Colon (tissue), 2 donors: Measurements from ENCODE around the gene CREBL2.
"Not testable (repeated sequence)": the region's sequence is repeated elsewhere in the genome, so short reads cannot be mapped to it uniquely, and the experiment has no call there.

ENCODE experiments used
- FAIRE-seq: peaks from 2 replicates; lab custom pipeline; 2012; peaks lifted over from hg19 to GRCh38; lab: Jason Lieb, UNC
- donor health status: control.
- donor health status: control.

CREBL2 gene

GRCh38 chr12:12611512-12612306 is at the start of gene CREBL2:
Gene CREBL2, plus strand, starts transcription at chr12:12611876. Its CDS starts 297 bp downstream, at chr12:12612173.
- no peak for FAIRE-seq

GRCh38 chr12:12562016-12562483 is 49.6 kb upstream of the CREBL2 start:
- FAIRE-seq = no peak

GRCh38 chr12:12562585-12563261 is 49.0 kb upstream of the CREBL2 start, which contains the start of gene DUSP16:
Gene DUSP16, minus strand, starts transcription at chr12:12562863. Its CDS starts 41,765 bp downstream, at chr12:12521098.
- no peak for FAIRE-seq

- no peak for FAIRE-seq
Observed at GRCh38 chr12:12563290-12563928, 48.3 kb upstream of the CREBL2 start.

- FAIRE-seq = no peak
Observed at GRCh38 chr12:12564911-12565310, 46.8 kb upstream of the CREBL2 start.

GRCh38 chr12:12565971-12566370 is 45.7 kb upstream of the CREBL2 start:
- FAIRE-seq = not testable (repeated sequence)

- no peak for FAIRE-seq
Observed at GRCh38 chr12:12572659-12573058, 39.0 kb upstream of the CREBL2 start.

GRCh38 chr12:12577786-12578185 is 33.9 kb upstream of the CREBL2 start:
- no peak for FAIRE-seq

GRCh38 chr12:12580716-12581115 is 31.0 kb upstream of the CREBL2 start:
- not testable (repeated sequence) for FAIRE-seq

GRCh38 chr12:12582193-12582881 is 29.3 kb upstream of the CREBL2 start:
- FAIRE-seq = no peak

- no peak for FAIRE-seq
Observed at GRCh38 chr12:12582895-12583303, 28.8 kb upstream of the CREBL2 start.

- FAIRE-seq = no peak
Observed at GRCh38 chr12:12583510-12584178, 28.0 kb upstream of the CREBL2 start.

- no peak for FAIRE-seq
Observed at GRCh38 chr12:12585115-12585863, 26.4 kb upstream of the CREBL2 start.

- FAIRE-seq = no peak
Observed at GRCh38 chr12:12586879-12587675, 24.6 kb upstream of the CREBL2 start.

- no peak for FAIRE-seq
Observed at GRCh38 chr12:12587878-12588277, 23.8 kb upstream of the CREBL2 start.

- not testable (repeated sequence) for FAIRE-seq
Observed at GRCh38 chr12:12588436-12588835, 23.2 kb upstream of the CREBL2 start.

GRCh38 chr12:12590961-12591360 is 20.7 kb upstream of the CREBL2 start:
- FAIRE-seq = no peak

GRCh38 chr12:12592930-12593329 is 18.7 kb upstream of the CREBL2 start:
- no peak for FAIRE-seq

- FAIRE-seq = not testable (repeated sequence)
Observed at GRCh38 chr12:12595929-12596328, 15.7 kb upstream of the CREBL2 start.

GRCh38 chr12:12596598-12596997 is 15.1 kb upstream of the CREBL2 start:
- not testable (repeated sequence) for FAIRE-seq
